Neural cell (in vitro differentiated cells): Measurements from ENCODE around the gene ANKS3.

ENCODE experiments used
- POLR2AphosphoS5 ChIP-seq: IDR thresholded peaks from 2 replicates; pipeline ENCODE4 v1.6.1; 2012
- TAF1 ChIP-seq: IDR thresholded peaks from 2 replicates; pipeline ENCODE4 v1.6.1; 2012; ENCODE audit warnings: low read depth

DNA sequence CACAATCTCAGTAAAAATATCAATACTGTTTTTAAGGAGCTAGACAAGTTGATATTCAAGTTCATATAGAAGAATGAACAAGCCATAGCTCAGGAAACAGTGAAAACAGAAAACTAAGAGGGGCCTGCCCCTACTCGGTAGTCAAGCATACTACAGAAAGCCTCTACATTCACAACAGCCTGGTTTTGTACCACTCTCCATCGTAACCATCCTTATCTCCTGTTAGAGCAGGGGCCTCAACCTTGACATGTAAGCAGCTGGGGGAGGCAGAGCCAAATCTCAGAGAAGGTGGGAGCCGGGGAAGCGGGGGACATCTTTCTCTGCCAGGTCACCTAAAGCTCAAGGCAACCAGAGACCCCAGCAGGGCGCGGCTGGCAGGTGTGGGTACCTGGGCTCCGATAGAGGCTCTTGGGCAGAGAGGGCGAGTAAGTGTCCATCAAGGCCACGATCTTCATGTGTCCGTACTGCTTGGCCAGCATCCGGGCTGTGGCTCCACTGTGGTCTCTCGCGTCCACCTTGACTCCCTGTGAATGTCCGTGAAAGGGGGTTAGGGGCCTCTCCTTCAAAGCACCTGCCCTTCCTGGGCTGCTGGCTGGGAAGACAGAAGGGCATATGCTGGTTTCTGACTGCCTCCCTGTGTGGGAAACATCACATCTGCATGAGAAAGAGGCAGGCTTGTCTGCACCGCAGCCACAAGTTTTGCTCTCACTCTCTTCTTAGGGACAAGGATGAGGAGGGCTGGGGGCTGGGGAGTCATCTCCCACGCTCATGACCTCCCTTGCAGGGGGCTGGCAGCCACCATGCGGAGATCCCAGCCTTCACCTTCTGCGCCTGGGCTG, 20.2 kb downstream of the ANKS3 start:
- TF ChIP-seq TAF1 (no peak), POLR2AphosphoS5 (no peak)
